ENCODE results near the gene RGMA.

The RGMA gene

DNA sequence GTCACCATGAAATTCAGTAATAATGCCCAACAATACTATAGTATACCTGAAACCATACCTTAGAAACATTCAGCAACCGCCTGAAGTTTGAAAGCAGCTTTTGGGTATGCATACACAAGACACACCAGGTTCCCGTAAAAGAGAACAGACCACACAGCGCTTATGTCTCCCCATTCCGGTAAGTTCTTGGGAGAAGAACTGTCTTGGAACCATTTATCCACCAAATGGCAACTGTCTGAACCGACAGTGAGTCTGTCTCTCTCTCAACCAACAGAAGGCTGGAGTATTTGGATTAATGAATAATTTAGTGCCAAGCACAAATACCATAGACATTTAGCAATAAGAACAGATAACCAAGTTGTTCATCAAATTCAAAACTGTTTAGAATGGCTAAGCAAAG is 7.6 kb downstream of the RGMA start:
- no peak overlapping the region for H3K4me3 ChIP-seq (ENCODE audit: low read depth, low read length)
- no peaks in the 10 kb centered on the region for H3K4me1 ChIP-seq
- no peak overlapping the region for H2AFZ ChIP-seq
- no peak overlapping the region for H3K4me2 ChIP-seq (ENCODE audit: low read length)
- H3K9me3 ChIP-seq (ENCODE audit: control insufficient read depth, low read length), result no peaks in the 10 kb centered on the region
- H3K9ac ChIP-seq, result no peak overlapping the region
- no peaks in the 10 kb centered on the region for H3K79me2 ChIP-seq
- no peak overlapping the region for H3K27ac ChIP-seq
- H3K36me3 ChIP-seq (ENCODE audit: control insufficient read depth, insufficient read depth, low read length), result no peaks in the 10 kb centered on the region
- no peaks in the 10 kb centered on the region for H3K27me3 ChIP-seq (ENCODE audit: control insufficient read depth, insufficient read depth, low read length)
- no peak for TF ChIP-seq CTCF (IDR thresholded peaks at IDR 0.05)

DNA sequence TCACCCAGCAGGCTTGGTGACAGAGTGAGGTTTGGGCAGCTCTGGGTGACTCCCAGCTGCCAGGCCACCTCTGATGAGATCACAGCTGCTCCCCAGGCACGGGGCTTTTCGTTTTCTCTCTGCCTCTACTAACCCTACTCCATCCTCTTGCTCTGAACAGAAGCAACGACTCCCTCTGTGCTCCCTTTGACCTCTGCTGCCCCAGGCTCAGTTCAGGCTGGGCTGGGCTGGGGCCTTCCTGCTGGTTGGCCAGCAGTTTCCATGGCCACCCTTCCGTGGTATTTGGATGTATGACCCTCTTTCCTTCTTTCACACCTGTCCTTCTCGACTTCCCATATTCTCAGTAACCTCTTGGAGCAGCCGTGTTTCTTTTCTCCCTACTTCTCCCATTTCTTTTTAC is 8.6 kb downstream of the RGMA start:
- Histone ChIP-seq H3K27ac (no peak overlapping the region), H3K4me1 (no peaks in the 10 kb centered on the region), H3K4me2 (ENCODE audit: low read length) (no peak overlapping the region)

DNA sequence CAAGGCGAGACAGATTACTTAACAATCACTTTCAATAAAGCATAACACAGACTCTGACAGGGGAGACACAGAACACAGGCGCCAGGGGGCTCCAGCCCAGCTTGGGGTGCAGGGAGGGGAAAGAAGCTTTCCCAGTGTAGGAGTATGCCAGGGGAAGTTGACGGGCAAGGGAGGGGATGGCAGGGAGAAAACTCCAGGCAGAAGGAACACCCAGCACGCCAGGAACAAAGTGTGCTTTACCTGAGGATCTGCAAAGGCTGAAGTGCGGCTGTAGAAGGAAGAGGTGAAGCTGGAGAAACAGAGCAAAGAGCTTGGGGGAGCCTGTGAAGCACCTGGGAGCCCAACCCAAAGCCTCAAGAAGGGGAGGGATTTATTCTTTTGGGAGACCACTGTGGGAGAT is 12.1 kb downstream of the RGMA start:
- Histone ChIP-seq H3K79me2 (no peaks in the 10 kb centered on the region), H3K9me3 (ENCODE audit: control insufficient read depth, low read length) (no peaks in the 10 kb centered on the region), H3K27me3 (ENCODE audit: control insufficient read depth, insufficient read depth, low read length) (no peaks in the 10 kb centered on the region), H3K4me3 (ENCODE audit: low read depth, low read length) (no peak overlapping the region), H3K9ac (no peak overlapping the region), H3K27ac (no peak overlapping the region), H3K4me1 (no peaks in the 10 kb centered on the region), H3K36me3 (ENCODE audit: control insufficient read depth, insufficient read depth, low read length) (no peaks in the 10 kb centered on the region), H3K4me2 (ENCODE audit: low read length) (no peak overlapping the region), H2AFZ (no peak overlapping the region)
- TF ChIP-seq CTCF (IDR thresholded peaks at IDR 0.05), result no peak

More for the DNA sequence above, 8.6 kb downstream of the RGMA start:
- no peaks in the 10 kb centered on the region for H3K36me3 ChIP-seq (ENCODE audit: control insufficient read depth, insufficient read depth, low read length)
- no peaks in the 10 kb centered on the region for H3K27me3 ChIP-seq (ENCODE audit: control insufficient read depth, insufficient read depth, low read length)
- H3K9me3 ChIP-seq (ENCODE audit: control insufficient read depth, low read length), result no peaks in the 10 kb centered on the region
- no peak overlapping the region for H3K9ac ChIP-seq
- no peak overlapping the region for H3K4me3 ChIP-seq (ENCODE audit: low read depth, low read length)
- H3K79me2 ChIP-seq, result no peaks in the 10 kb centered on the region
- TF ChIP-seq CTCF (IDR thresholded peaks at IDR 0.05), result no peak
- no peak overlapping the region for H2AFZ ChIP-seq

- no peaks in the 10 kb centered on the region for H3K27me3 ChIP-seq (ENCODE audit: control insufficient read depth, insufficient read depth, low read length)
Measured at GRCh38 chr15:93076217-93076616, 12.8 kb downstream of the RGMA start.

More at GRCh38 chr15:93076217-93076616, 12.8 kb downstream of the RGMA start:
- no peak overlapping the region for H3K4me2 ChIP-seq (ENCODE audit: low read length)
- no peak for TF ChIP-seq CTCF (IDR thresholded peaks at IDR 0.05)
- H3K4me3 ChIP-seq (ENCODE audit: low read depth, low read length), result no peak overlapping the region
- H3K9me3 ChIP-seq (ENCODE audit: control insufficient read depth, low read length), result no peaks in the 10 kb centered on the region
- no peaks in the 10 kb centered on the region for H3K79me2 ChIP-seq
- H3K9ac ChIP-seq, result no peak overlapping the region
- no peaks in the 10 kb centered on the region for H3K4me1 ChIP-seq
- no peak overlapping the region for H3K27ac ChIP-seq
- no peaks in the 10 kb centered on the region for H3K36me3 ChIP-seq (ENCODE audit: control insufficient read depth, insufficient read depth, low read length)
- no peak overlapping the region for H2AFZ ChIP-seq

Data from parathyroid adenoma (tissue), 2 donors.